WTC11 (cell line): ENCODE results near the gene ITGAV. TPM values are rescaled to one million over a fixed set of nuclear protein-coding genes. Genes with fewer than 3 reads are reported as not detected.

Experiments used
- ATAC-seq: fragments of 200-7000 bp; cut with Tn5 transposase; 2 replicates; pipeline ENCODE4 v1.10.0; 2021; ENCODE audit warnings: mild to moderate bottlenecking, moderate library complexity
- CTCF ChIA-PET: fragments of 300-600 bp; sonication (Branson Sonifier 250); formaldehyde crosslinking; loops from one replicate; lab custom pipeline; 2021; ENCODE audit warnings: antibody characterized with exemption; lab: Charles Lee
- POLR2A ChIA-PET: fragments of 350-600 bp; sonication (Branson Sonifier 250); formaldehyde crosslinking; loops from one replicate; lab custom pipeline; 2021; ENCODE audit warnings: antibody characterized with exemption; lab: Charles Lee
- DNase-seq: peaks from one replicate; pipeline ENCODE4 v3.0.0; 2021; ENCODE audit warnings: low spot score
- H3K27ac Mint-ChIP-seq: 2 replicates; pipeline ENCODE4 v1.8.0; 2021; ENCODE audit warnings: mixed read lengths
- H3K27me3 Mint-ChIP-seq: 2 replicates; pipeline ENCODE4 v1.8.0; 2021; ENCODE audit warnings: low read depth, mild to moderate bottlenecking, moderate library complexity, mixed read lengths
- H3K36me3 Mint-ChIP-seq: 2 replicates; pipeline ENCODE4 v1.8.0; 2021; ENCODE audit warnings: mixed read lengths
- H3K4me1 Mint-ChIP-seq: 2 replicates; pipeline ENCODE4 v1.8.0; 2022; ENCODE audit warnings: mixed read lengths
- H3K4me3 Mint-ChIP-seq: 2 replicates; pipeline ENCODE4 v1.8.0; 2021; ENCODE audit warnings: mild to moderate bottlenecking, moderate library complexity, mixed read lengths
- H3K9me3 Mint-ChIP-seq: 2 replicates; pipeline ENCODE4 v1.8.0; 2021; ENCODE audit warnings: mixed read lengths
- ATF1 ChIP-seq: sonication (generic); formaldehyde crosslinking; IDR thresholded peaks from 2 replicates; pipeline ENCODE4 v1.8.1; 2023; ENCODE audit warnings: mild to moderate bottlenecking, moderate library complexity, missing genetic modification reagents
- CDX4 ChIP-seq: fragments of 250-450 bp; sonication (Bioruptor Pico); IDR thresholded peaks from 2 replicates; pipeline ENCODE4 v1.9.0; 2021; ENCODE audit warnings: moderate library complexity, mild to moderate bottlenecking, inconsistent platforms, borderline replicate concordance
- E2F4 ChIP-seq: sonication (generic); formaldehyde crosslinking; IDR thresholded peaks from 2 replicates; pipeline ENCODE4 v1.8.1; 2022; ENCODE audit warnings: low read depth, mild to moderate bottlenecking, moderate library complexity, missing genetic modification reagents, borderline replicate concordance
- E2F5 ChIP-seq: sonication (generic); formaldehyde crosslinking; IDR thresholded peaks from 2 replicates; pipeline ENCODE4 v1.8.1; 2022; ENCODE audit warnings: mild to moderate bottlenecking, moderate library complexity, missing genetic modification reagents
- ELF4 ChIP-seq: sonication (generic); formaldehyde crosslinking; IDR thresholded peaks from 2 replicates; pipeline ENCODE4 v1.8.1; 2022; ENCODE audit warnings: low read depth, mild to moderate bottlenecking, moderate library complexity, missing genetic modification reagents
- ESRRA ChIP-seq: sonication (generic); formaldehyde crosslinking; IDR thresholded peaks from 2 replicates; pipeline ENCODE4 v1.8.1; 2022; ENCODE audit warnings: mild to moderate bottlenecking, missing genetic modification reagents, borderline replicate concordance
- FOXJ3 ChIP-seq: sonication (generic); formaldehyde crosslinking; IDR thresholded peaks from 2 replicates; pipeline ENCODE4 v1.9.0; 2021; ENCODE audit warnings: missing genetic modification reagents, mild to moderate bottlenecking, borderline replicate concordance
- GRHL2 ChIP-seq: fragments of 250-450 bp; sonication (Bioruptor Pico); IDR thresholded peaks from 2 replicates; pipeline ENCODE4 v1.8.0; 2022; ENCODE audit warnings: mild to moderate bottlenecking, moderate library complexity; ENCODE audit not compliant: insufficient replicate concordance, severe bottlenecking
- JUN ChIP-seq: sonication (generic); formaldehyde crosslinking; IDR thresholded peaks from 2 replicates; pipeline ENCODE4 v1.8.0; 2023; ENCODE audit warnings: mild to moderate bottlenecking, missing genetic modification reagents
- MAX ChIP-seq: sonication (generic); formaldehyde crosslinking; IDR thresholded peaks from 2 replicates; pipeline ENCODE4 v1.8.0; 2022; ENCODE audit warnings: mild to moderate bottlenecking, missing genetic modification reagents
- MXD4 ChIP-seq: fragments of 250-450 bp; sonication (Bioruptor Pico); IDR thresholded peaks from 2 replicates; pipeline ENCODE4 v1.8.0; 2021; ENCODE audit warnings: mild to moderate bottlenecking, moderate library complexity, borderline replicate concordance
- NFE2L1 ChIP-seq: sonication (generic); formaldehyde crosslinking; IDR thresholded peaks from 2 replicates; pipeline ENCODE4 v1.8.1; 2023; ENCODE audit warnings: missing genetic modification reagents
- SOX15 ChIP-seq: fragments of 250-450 bp; sonication (Bioruptor Pico); IDR thresholded peaks from 2 replicates; pipeline ENCODE4 v1.9.0; 2021; ENCODE audit warnings: mild to moderate bottlenecking
- TEAD4 ChIP-seq: sonication (generic); formaldehyde crosslinking; IDR thresholded peaks from 2 replicates; pipeline ENCODE4 v1.8.0; 2022; ENCODE audit warnings: mild to moderate bottlenecking, missing genetic modification reagents
- USF1 ChIP-seq: sonication (generic); formaldehyde crosslinking; IDR thresholded peaks from 2 replicates; pipeline ENCODE4 v1.8.0; 2022; ENCODE audit warnings: mild to moderate bottlenecking, missing genetic modification reagents
- USF2 ChIP-seq: sonication (generic); formaldehyde crosslinking; IDR thresholded peaks from 2 replicates; pipeline ENCODE4 v1.8.1; 2023; ENCODE audit warnings: mild to moderate bottlenecking, missing genetic modification reagents, moderate library complexity
- ZBTB21 ChIP-seq: sonication (generic); formaldehyde crosslinking; IDR thresholded peaks from 2 replicates; pipeline ENCODE4 v1.8.1; 2023; ENCODE audit warnings: mild to moderate bottlenecking, missing genetic modification reagents, borderline replicate concordance
- ZNF232 ChIP-seq: sonication (generic); formaldehyde crosslinking; IDR thresholded peaks from 2 replicates; pipeline ENCODE4 v1.8.0; 2022; ENCODE audit warnings: mild to moderate bottlenecking, missing genetic modification reagents
- ZNF396 ChIP-seq: fragments of 250-450 bp; sonication (Bioruptor Pico); IDR thresholded peaks from 2 replicates; pipeline ENCODE4 v1.8.0; 2021; ENCODE audit warnings: mild to moderate bottlenecking, moderate library complexity, borderline replicate concordance
- total RNA-seq: library from RNA; stranded (reverse); gene quantifications from 3 replicates; pipeline ENCODE4 v1.2.3, GENCODE V29; 2021

The ITGAV gene
- total RNA-seq, 1 experiment from 2014 or later, result 30.0 TPM

GRCh38 chr2:186572705-186573104 lies 17.2 kb upstream of the ITGAV start:
- Mint-ChIP-seq H3K9me3 (peaks cover 13% of the 10 kb centered on the region), H3K4me1 (peaks cover 15% of the 10 kb centered on the region), H3K4me3 (no peak overlapping the region), H3K36me3 (no peaks in the 10 kb centered on the region), H3K27me3 (no peaks in the 10 kb centered on the region), H3K27ac (no peak overlapping the region)
- POLR2A ChIA-PET, result no interaction called here
- CTCF ChIA-PET, result no interaction called here
- TF ChIP-seq JUN (no peak), ELF4 (no peak), TEAD4 (CRISPR knock-in tag) (no peak), ZBTB21 (CRISPR knock-in tag) (no peak), NFE2L1 (CRISPR knock-in tag) (no peak), USF1 (CRISPR knock-in tag) (no peak), GRHL2 (CRISPR knock-in tag) (no peak), USF2 (CRISPR knock-in tag) (no peak), ATF1 (CRISPR knock-in tag) (no peak), ZNF232 (CRISPR knock-in tag) (no peak), ESRRA (CRISPR knock-in tag) (no peak), SOX15 (CRISPR knock-in tag) (no peak), E2F5 (no peak)
- ATAC-seq, result no peak
- no peak for DNase-seq

GRCh38 chr2:186573531-186573930 lies 16.3 kb upstream of the ITGAV start:
- Mint-ChIP-seq H3K9me3 (peaks cover 7% of the 10 kb centered on the region), H3K4me1 (peaks cover 15% of the 10 kb centered on the region), H3K27me3 (no peaks in the 10 kb centered on the region), H3K4me3 (no peak overlapping the region), H3K27ac (no peak overlapping the region), H3K36me3 (no peaks in the 10 kb centered on the region)
- DNase-seq (no peak), ATAC-seq (no peak)
- ChIA-PET POLR2A (no interaction called here), CTCF (no interaction called here)
- TF ChIP-seq ESRRA (CRISPR knock-in tag), result no peak
- no peak for TF ChIP-seq CDX4 (CRISPR knock-in tag)
- TF ChIP-seq ZBTB21 (CRISPR knock-in tag), result no peak
- no peak for TF ChIP-seq E2F4 (CRISPR knock-in tag)
- no peak for TF ChIP-seq USF1 (CRISPR knock-in tag)
- TF ChIP-seq FOXJ3 (CRISPR knock-in tag), result no peak
- TF ChIP-seq MAX (CRISPR knock-in tag), result no peak
- TF ChIP-seq ZNF396 (CRISPR knock-in tag), result no peak
- no peak for TF ChIP-seq MXD4 (CRISPR knock-in tag)
